Activated naive CD4-positive, alpha-beta T cell treated with anti-CD3 and anti-CD28 coated beads, Interleukin-2, amount 50 U/mL, for 16 hours (primary cell): Measurements from ENCODE around the gene SPRR2B.
"Not testable (repeated sequence)": the region's sequence is repeated elsewhere in the genome, so short reads cannot be mapped to it uniquely, and the experiment has no call there.

Experiments
- DNase-seq: peaks from one replicate; pipeline ENCODE4 v3.0.0-alpha.2; 2020

Gene SPRR2B

GRCh38 chr1:153032677-153033308 lies 38.6 kb downstream of the SPRR2B start:
- no peak for DNase-seq

DNA sequence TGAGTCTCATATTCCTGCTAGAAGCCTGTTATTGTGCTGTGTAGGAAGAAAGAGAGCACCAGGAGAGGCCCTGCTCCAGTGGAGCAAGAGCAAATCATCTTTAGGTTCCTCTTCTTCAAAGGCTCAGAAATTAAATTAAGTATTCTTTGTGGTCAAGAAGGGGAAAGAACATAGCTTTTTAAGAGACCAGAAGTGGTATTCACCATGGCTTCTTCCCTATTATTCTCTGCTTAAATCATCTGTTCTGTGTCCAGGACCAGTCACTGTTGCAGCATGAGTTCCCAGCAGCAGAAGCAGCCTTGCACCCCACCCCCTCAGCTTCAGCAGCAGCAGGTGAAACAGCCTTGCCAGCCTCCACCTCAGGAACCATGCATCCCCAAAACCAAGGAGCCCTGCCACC lies 39.3 kb downstream of the SPRR2B start:
- DNase-seq: no peak

DNA sequence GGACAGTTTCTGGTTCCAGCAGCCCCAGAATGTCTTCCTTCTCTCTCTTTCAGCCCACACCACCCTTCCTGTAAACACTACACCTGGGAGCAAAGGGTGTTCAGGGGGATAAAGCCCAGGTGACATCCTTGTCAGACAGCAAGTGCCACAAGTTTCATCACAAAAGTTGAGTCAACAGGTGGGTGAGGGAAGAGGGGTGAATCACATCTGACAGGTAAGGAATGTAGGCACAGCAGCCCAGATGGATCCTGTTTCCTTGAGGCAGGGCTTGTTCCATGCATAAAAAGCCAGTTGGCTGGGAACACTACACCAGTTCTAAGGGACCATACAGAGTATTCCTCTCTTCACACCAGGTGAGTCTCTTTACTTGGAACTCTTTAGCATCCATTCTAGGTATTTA lies 40.5 kb downstream of the SPRR2B start, which contains the start of gene SPRR1B:
TSS of gene SPRR1B (plus strand) at position 309 of the 400 bp plus-strand sequence. CDS start 1,143 bp downstream, outside the sequence.
- DNase-seq: no peak

DNA sequence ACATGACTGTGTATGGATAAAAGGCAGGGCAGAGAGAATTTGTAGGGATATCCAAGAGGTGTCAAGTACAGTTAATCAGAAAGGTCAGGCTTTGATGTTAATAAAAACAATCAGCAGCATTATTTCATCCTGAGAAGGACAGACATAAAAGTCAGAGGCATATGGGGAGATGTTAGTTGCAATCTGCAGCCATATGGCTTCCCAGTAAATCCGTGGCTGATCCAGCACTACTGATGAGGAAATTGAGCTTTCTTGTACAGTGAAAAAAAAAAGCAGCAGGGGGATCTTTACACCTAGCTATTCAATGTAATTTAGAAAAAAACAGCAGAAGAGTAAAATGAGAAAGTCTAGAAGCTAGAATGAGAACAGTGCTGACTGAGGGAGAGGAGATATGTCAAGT lies 42.6 kb downstream of the SPRR2B start:
- no peak for DNase-seq

GRCh38 chr1:153025797-153026196 lies 45.6 kb downstream of the SPRR2B start:
- DNase-seq: no peak

GRCh38 chr1:153024413-153024812 lies 47.0 kb downstream of the SPRR2B start:
- DNase-seq: no peak

GRCh38 chr1:153023109-153023508 lies 48.3 kb downstream of the SPRR2B start:
- DNase-seq: no peak

- DNase-seq: not testable (repeated sequence)
Measured at GRCh38 chr1:153022340-153022739, 49.1 kb downstream of the SPRR2B start.

DNA sequence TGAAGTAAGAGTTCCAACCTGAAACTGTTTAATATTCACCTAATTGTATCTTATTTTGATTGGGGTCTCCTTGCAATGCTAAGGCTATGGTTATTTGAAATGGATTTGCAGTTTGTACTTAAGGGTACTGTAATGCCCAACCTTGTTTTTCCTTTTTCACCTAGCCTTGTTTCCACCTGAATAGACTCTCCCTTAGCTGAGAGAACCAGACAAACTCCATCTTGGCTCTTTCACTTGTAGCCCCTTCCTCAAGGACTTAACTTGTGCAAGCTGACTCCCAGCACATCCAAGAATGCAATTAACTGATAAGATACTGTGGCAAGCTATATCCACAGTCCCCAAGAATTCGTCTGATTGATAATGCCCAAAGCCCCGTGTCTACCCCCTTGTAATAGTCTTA lies 49.6 kb downstream of the SPRR2B start:
- DNase-seq: not testable (repeated sequence)
